Coronary artery (tissue), 2 donors: Measurements from ENCODE around the gene DLG5.

Experiments
- DNase-seq: peaks from one replicate; pipeline ENCODE4 v3.0.0-alpha.2; 2017; ENCODE audit warnings: low spot score
- H3K27ac ChIP-seq, 2 donors: fragments of 200-600 bp; sonication (generic); one replicate each; pipeline ENCODE4 v1.5.1; 2016 to 2019
- H3K4me3 ChIP-seq: fragments of 200-600 bp; sonication (generic); 2 replicates; pipeline ENCODE4 v1.5.1; 2016; ENCODE audit warnings: mild to moderate bottlenecking, moderate library complexity
- CTCF ChIP-seq: fragments of 200-600 bp; sonication (generic); IDR thresholded peaks from one replicate; pipeline ENCODE4 v1.5.1; 2019; ENCODE audit warnings: antibody characterized with exemption

DLG5 gene

DNA sequence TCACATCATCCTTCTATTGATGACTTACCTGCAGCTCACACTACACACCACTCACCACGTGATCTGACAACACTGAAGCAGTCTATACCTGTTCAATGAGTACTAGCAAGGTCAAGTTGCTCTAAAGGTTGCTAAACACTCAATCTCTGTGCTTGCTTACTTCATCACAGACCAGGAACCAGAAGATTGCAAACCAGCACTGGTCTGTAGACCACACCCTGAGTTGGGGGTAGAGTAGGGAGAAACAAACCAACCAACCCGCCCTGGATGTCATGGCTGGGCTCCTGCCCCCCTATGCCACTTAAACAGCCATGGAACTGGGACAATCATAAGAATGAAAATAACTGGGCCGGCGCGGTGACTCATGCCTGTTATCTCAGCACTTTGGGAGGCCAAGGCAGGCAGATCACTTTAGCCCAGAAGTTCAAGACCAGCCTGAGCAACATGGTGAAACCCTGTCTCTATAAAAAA is 19.6 kb downstream of the DLG5 start:
- no peak for DNase-seq

DNA sequence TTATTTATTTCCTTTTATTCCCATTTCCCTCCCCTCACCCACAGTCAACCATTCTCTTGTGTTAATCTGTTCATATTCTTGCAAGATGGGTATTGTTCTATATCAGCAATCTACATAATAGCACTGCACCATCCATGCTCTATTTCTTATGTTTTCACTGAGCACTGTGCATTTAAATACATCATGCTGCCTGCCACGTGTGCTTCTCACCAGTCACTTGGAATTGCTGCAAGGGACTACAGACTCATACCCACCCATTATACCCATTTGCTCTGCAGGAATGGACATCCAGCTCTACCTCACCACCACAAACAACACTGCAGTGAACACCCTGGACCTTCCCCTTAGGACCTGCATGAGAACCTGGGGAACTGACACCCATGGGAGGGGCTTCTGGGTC is 20.8 kb downstream of the DLG5 start:
- no peak for TF ChIP-seq CTCF
- Histone ChIP-seq H3K27ac (no peak overlapping the region), H3K4me3 (no peak overlapping the region)
- no peak for DNase-seq

More for the DNA sequence above, 19.6 kb downstream of the DLG5 start:
- no peak overlapping the region for H3K4me3 ChIP-seq
- TF ChIP-seq CTCF = no peak
- no peak overlapping the region for H3K27ac ChIP-seq

GRCh38 chr10:77905086-77905748 is 21.3 kb downstream of the DLG5 start:
- DNase-seq = no peak
- H3K4me3 ChIP-seq = no peak overlapping the region
- H3K27ac ChIP-seq = no peak overlapping the region
- TF ChIP-seq CTCF = no peak

DNA sequence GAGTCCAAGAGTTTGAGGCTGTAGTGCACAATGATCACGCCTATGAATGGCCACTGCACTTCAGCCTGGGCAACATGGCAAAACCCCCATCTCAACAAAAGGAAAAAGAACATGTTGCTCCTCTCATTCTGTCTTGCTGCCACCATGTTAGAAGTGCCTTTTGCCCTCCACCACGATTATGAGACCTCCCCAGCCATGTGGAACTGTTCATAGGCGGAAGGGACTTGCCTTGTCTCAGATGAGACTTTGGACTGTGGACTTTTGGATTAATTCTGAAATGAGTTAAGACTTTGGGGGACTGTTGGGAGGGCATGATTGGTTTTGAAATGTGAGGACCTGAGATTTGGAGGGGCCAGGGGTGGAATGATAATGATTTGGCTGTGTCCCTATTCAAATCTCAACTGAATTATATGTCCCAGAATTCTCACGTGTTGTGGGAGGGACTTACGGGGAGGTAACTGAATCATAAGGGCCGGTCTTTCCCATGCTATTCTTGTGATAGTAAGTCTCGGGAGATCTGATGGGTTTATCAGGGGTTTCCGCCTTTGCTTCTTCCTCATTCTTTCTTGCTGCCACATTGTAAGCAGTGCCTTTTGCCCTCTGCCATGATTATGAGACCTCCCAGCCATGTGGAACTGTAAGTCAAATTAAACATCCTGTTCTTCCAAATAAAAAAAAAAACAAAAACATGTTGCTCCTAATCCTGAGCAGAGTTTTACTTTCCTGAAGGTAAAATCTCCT is 22.3 kb downstream of the DLG5 start:
- Histone ChIP-seq H3K4me3 (no peak overlapping the region), H3K27ac (no peak overlapping the region)
- DNase-seq = no peak
- TF ChIP-seq CTCF = no peak

DNA sequence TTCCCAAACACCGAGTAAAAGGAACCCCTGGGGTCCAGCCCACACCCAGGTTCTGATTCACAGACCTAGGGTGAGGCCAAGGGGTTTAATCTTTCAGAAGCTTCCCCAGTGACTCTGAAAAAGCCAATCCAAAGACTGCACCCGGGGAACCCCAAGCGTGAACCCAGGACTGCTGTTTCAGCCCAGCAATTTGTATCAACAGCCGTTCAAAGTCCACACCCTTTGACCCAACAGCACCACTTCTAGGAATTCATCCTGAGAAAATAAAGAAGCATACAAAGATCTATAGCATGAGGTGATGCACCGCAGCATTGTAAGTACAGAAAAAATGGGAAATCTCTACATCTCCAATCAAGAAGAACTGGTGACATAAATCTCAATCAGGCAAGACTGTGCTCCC is 24.4 kb downstream of the DLG5 start:
- Histone ChIP-seq H3K27ac (no peak overlapping the region), H3K4me3 (no peak overlapping the region)
- DNase-seq = no peak
- TF ChIP-seq CTCF = no peak

- DNase-seq = no peak
- Histone ChIP-seq H3K27ac (no peak overlapping the region), H3K4me3 (no peak overlapping the region)
- TF ChIP-seq CTCF = no peak
Measured at GRCh38 chr10:77901743-77902142, 24.8 kb downstream of the DLG5 start.

GRCh38 chr10:77899690-77900089 is 26.9 kb downstream of the DLG5 start:
- no peak for TF ChIP-seq CTCF
- H3K27ac ChIP-seq = no peak overlapping the region
- DNase-seq = no peak
- H3K4me3 ChIP-seq = no peak overlapping the region
